ENCODE measurements around the gene ARL3. TPM values are rescaled to one million over a fixed set of nuclear protein-coding genes. Genes with fewer than 3 reads are reported as not detected.
A peak's percentile ranks its signal among the peaks of the same experiment; 100 is the strongest.

The ARL3 gene
- total and polyA plus RNA-seq, 9 donors: 9.5 to 25.6 (median 23.3) TPM

- Histone ChIP-seq H3K9me3 (no peaks in the 10 kb centered on the region), H3K27ac (peak overlapping the region in 1 of 2 donors; percentile 7), H3K27me3 (no peaks in the 10 kb centered on the region), H3K4me3 (no peak overlapping the region), H3K36me3 (no peaks in the 10 kb centered on the region), H3K4me1 (ENCODE audit: insufficient read depth) (peaks cover 32% of the 10 kb centered on the region)
- WGBS, 3 donors: 58 to 64% (median 61%) methylated on average over 9 of the region's 9 CpGs
- TF ChIP-seq POLR2A (IDR thresholded peaks at IDR 0.05) (no peak), EP300 (IDR thresholded peaks at IDR 0.05) (no peak), CTCF (IDR thresholded peaks at IDR 0.05) (no peak)
- no peak for DNase-seq
- intact Hi-C loops (cut with DNase I): loop anchor here in 1 of 4 donors (5.0 kb wide), 1 partner anchor 34 kb away; the partner anchor contains the start of genes ARL3 and SFXN2
Measured at GRCh38 chr10:102678068-102678400, 36.2 kb downstream of the ARL3 start.

- H3K4me1 ChIP-seq (ENCODE audit: insufficient read depth): peaks cover 32% of the 10 kb centered on the region
Measured at GRCh38 chr10:102677331-102678067, 36.7 kb downstream of the ARL3 start.

GRCh38 chr10:102676534-102677315, 37.5 kb downstream of the ARL3 start:
- no peak for DNase-seq
- no peaks in the 10 kb centered on the region for H3K27me3 ChIP-seq
- TF ChIP-seq POLR2A (IDR thresholded peaks at IDR 0.05) (no peak), EP300 (IDR thresholded peaks at IDR 0.05) (no peak), CTCF (IDR thresholded peaks at IDR 0.05) (no peak)
- H3K27ac ChIP-seq: peak overlapping the region in 1 of 2 donors; percentile 18
- no peak overlapping the region for H3K4me3 ChIP-seq
- intact Hi-C loops (cut with DNase I): loop anchor here in 1 of 4 donors (5.0 kb wide), 1 partner anchor 36 kb away; the partner anchor contains the start of genes ARL3 and SFXN2
- no peaks in the 10 kb centered on the region for H3K36me3 ChIP-seq
- H3K9me3 ChIP-seq: no peaks in the 10 kb centered on the region
- 28 to 42% (median 31%) methylated on average over 9 of the region's 9 CpGs for WGBS, 3 donors
- H3K4me1 ChIP-seq (ENCODE audit: insufficient read depth): peaks cover 32% of the 10 kb centered on the region

More at GRCh38 chr10:102677331-102678067, 36.7 kb downstream of the ARL3 start:
- intact Hi-C loops (cut with DNase I): loop anchor here in 1 of 4 donors (5.0 kb wide), 1 partner anchor 35 kb away; the partner anchor contains the start of genes ARL3 and SFXN2
- Histone ChIP-seq H3K27me3 (no peaks in the 10 kb centered on the region), H3K36me3 (no peaks in the 10 kb centered on the region), H3K9me3 (no peaks in the 10 kb centered on the region), H3K4me3 (no peak overlapping the region), H3K27ac (peak overlapping the region in 1 of 2 donors; percentile 18)
- no peak for TF ChIP-seq CTCF (IDR thresholded peaks at IDR 0.05)
- no peak for TF ChIP-seq POLR2A (IDR thresholded peaks at IDR 0.05)
- no peak for TF ChIP-seq EP300 (IDR thresholded peaks at IDR 0.05)
- peak in 1 of 5 donors; percentile 12 for DNase-seq
- WGBS, 3 donors: 50 to 57% (median 53%) methylated on average over 9 of the region's 9 CpGs

GRCh38 chr10:102675666-102676533, 38.3 kb downstream of the ARL3 start:
- Histone ChIP-seq H3K27ac (peak overlapping the region; percentile 29 to 41), H3K27me3 (no peaks in the 10 kb centered on the region), H3K36me3 (no peaks in the 10 kb centered on the region), H3K4me1 (ENCODE audit: insufficient read depth) (peaks cover 36% of the 10 kb centered on the region), H3K9me3 (no peaks in the 10 kb centered on the region), H3K4me3 (no peak overlapping the region)
- 5 to 10% (median 8%) methylated on average over 16 of the region's 16 CpGs for WGBS, 3 donors
- DNase-seq: peak in 1 of 5 donors; percentile 15
- intact Hi-C loops (cut with DNase I): loop anchor here in 1 of 4 donors (5.0 kb wide), 1 partner anchor 36 kb away; the partner anchor contains the start of genes ARL3 and SFXN2
- TF ChIP-seq EP300 (IDR thresholded peaks at IDR 0.05) (no peak), POLR2A (IDR thresholded peaks at IDR 0.05) (no peak), CTCF (IDR thresholded peaks at IDR 0.05) (no peak)
